HEK293 (cell line): Measurements from ENCODE around the gene PLLP.

Experiments used
- CTCF ChIP-seq: fragments of 450-650 bp; formaldehyde crosslinking; IDR thresholded peaks from 2 replicates; pipeline ENCODE4 v1.5.1; 2016; ENCODE audit warnings: missing biosample characterization, missing genetic modification characterization
- KLF7 ChIP-seq: fragments of 450-650 bp; formaldehyde crosslinking; IDR thresholded peaks from 2 replicates; pipeline ENCODE4 v1.5.1; 2016; ENCODE audit warnings: missing biosample characterization, missing genetic modification characterization, borderline replicate concordance
- ZNF202 ChIP-seq: fragments of 450-650 bp; formaldehyde crosslinking; IDR thresholded peaks from 2 replicates; pipeline ENCODE4 v1.5.1; 2016; ENCODE audit warnings: missing biosample characterization, missing genetic modification characterization, borderline replicate concordance
- ZNF24 ChIP-seq: fragments of 450-650 bp; formaldehyde crosslinking; IDR thresholded peaks from 2 replicates; pipeline ENCODE4 v1.5.1; 2016; ENCODE audit warnings: missing biosample characterization, missing genetic modification characterization
- ZNF510 ChIP-seq: fragments of 450-650 bp; formaldehyde crosslinking; IDR thresholded peaks from 2 replicates; pipeline ENCODE4 v1.5.1; 2018; ENCODE audit warnings: mild to moderate bottlenecking, missing genetic modification characterization, missing biosample characterization; ENCODE audit not compliant: insufficient replicate concordance
- TF ChIP-seq, protein P1 (sequence below): fragments of 450-650 bp; formaldehyde crosslinking; IDR thresholded peaks from 2 replicates; pipeline ENCODE4 v1.5.1; 2016; ENCODE audit warnings: missing biosample characterization, missing genetic modification characterization
- TF ChIP-seq, protein P2 (sequence below): fragments of 450-650 bp; formaldehyde crosslinking; IDR thresholded peaks from 2 replicates; pipeline ENCODE4 v1.5.1; 2016; ENCODE audit warnings: missing biosample characterization, missing genetic modification characterization

- TF ChIP-seq KLF7 (no peak), ZNF24 (tag by site-specific recombination) (no peak), ZNF202 (tag by site-specific recombination) (no peak), ZNF510 (tag by site-specific recombination) (no peak), CTCF (tag by site-specific recombination) (no peak)
- TF ChIP-seq, protein P1, sequence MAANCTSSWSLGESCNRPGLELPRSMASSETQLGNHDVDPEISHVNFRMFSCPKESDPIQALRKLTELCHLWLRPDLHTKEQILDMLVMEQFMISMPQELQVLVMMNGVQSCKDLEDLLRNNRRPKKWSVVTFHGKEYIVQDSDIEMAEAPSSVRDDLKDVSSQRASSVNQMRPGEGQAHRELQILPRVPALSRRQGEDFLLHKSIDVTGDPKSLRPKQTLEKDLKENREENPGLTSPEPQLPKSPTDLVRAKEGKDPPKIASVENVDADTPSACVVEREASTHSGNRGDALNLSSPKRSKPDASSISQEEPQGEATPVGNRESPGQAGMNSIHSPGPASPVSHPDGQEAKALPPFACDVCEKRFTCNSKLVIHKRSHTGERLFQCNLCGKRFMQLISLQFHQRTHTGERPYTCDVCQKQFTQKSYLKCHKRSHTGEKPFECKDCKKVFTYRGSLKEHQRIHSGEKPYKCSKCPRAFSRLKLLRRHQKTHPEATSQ (tag by site-specific recombination), result no peak
- TF ChIP-seq, protein P2, sequence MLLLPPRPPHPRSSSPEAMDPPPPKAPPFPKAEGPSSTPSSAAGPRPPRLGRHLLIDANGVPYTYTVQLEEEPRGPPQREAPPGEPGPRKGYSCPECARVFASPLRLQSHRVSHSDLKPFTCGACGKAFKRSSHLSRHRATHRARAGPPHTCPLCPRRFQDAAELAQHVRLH (tag by site-specific recombination), result no peak
Measured at GRCh38 chr16:57216968-57217367, 67.5 kb downstream of the PLLP start.
